Epithelial cell of esophagus (primary cell): ENCODE measurements around the gene NINJ2.

Experiments
- DNase-seq: peaks from one replicate; pipeline ENCODE4 v3.0.0; 2010; ENCODE audit warnings: low read depth
- H3K4me3 ChIP-seq: 2 replicates; pipeline ENCODE4 v1.5.1; 2011; ENCODE audit warnings: mild to moderate bottlenecking, low read length, control low read depth
- CTCF ChIP-seq: IDR thresholded peaks from 2 replicates; pipeline ENCODE4 v1.5.1; 2011; ENCODE audit warnings: low read depth, mild to moderate bottlenecking, low read length, control low read depth, inconsistent platforms; ENCODE audit not compliant: insufficient read depth; ENCODE audit errors: missing control alignments

NINJ2 gene

GRCh38 chr12:601976-602699 is 61.1 kb downstream of the NINJ2 start:
- H3K4me3 ChIP-seq: no peak overlapping the region
- no peak for TF ChIP-seq CTCF
- no peak for DNase-seq

GRCh38 chr12:599756-600155 is 63.5 kb downstream of the NINJ2 start:
- no peak for TF ChIP-seq CTCF
- no peak overlapping the region for H3K4me3 ChIP-seq
- no peak for DNase-seq

- H3K4me3 ChIP-seq: no peak overlapping the region
- DNase-seq: peak; percentile 88
- no peak for TF ChIP-seq CTCF
Measured at GRCh38 chr12:597926-598568, 65.2 kb downstream of the NINJ2 start.

- DNase-seq: no peak
- no peak overlapping the region for H3K4me3 ChIP-seq
- TF ChIP-seq CTCF: no peak
Measured at GRCh38 chr12:593396-594270, 69.6 kb downstream of the NINJ2 start.

GRCh38 chr12:592024-592505 is 71.2 kb downstream of the NINJ2 start:
- no peak for DNase-seq
- TF ChIP-seq CTCF: no peak
- no peak overlapping the region for H3K4me3 ChIP-seq

GRCh38 chr12:591167-592023 is 71.8 kb downstream of the NINJ2 start:
- no peak for TF ChIP-seq CTCF
- no peak for DNase-seq
- H3K4me3 ChIP-seq: no peak overlapping the region
